LHCN-M2 (cell line): ENCODE measurements around the gene LOC101059915.
"Not testable (repeated sequence)": the region's sequence is repeated elsewhere in the genome, so short reads cannot be mapped to it uniquely, and the experiment has no call there.

ENCODE experiments used
- DNase-seq: peaks from one replicate; pipeline ENCODE4 v3.0.0-alpha.2; 2012; ENCODE audit warnings: low read depth

LOC101059915 gene

DNA sequence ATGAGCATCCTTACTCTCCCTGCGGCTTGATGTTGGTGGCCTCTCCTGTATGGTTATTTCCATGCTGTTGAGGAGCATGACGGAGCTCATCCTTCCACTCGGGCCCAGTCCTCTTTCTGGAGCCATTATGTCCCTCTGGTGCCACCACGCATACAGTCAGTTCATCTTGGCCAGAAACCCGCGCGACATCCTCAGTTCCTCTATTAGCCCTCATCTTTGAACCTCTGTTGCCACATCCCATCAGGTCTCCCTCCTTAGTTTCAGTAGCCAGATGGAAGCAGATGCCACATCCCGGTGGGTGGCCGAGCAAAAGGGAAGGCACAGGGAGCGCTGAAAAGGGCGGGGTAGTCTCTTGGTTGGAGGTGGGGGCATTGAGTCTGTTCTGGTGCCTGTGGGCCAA, 4.6 kb downstream of the LOC101059915 start:
- DNase-seq: no peak

DNA sequence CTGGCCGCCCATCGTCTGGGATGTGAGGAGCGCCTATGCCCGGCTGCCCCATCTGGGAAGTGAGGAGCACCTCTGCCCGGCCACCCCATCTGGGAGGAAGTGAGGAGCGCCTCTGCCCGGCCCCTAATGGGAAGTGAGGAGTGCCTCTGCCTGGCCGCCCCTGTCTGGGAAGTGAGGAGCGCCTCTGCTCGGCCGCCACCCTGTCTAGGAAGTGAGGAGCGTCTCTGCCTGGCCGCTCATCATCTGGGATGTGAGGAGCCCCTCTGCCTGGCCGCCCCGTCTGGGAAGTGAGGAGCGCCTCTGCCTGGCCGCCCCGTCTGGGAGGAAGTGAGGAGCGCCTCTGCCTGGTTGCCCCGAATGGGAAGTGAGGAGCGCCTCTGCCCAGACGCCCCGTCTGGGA, 8.3 kb downstream of the LOC101059915 start:
- DNase-seq: not testable (repeated sequence)

DNA sequence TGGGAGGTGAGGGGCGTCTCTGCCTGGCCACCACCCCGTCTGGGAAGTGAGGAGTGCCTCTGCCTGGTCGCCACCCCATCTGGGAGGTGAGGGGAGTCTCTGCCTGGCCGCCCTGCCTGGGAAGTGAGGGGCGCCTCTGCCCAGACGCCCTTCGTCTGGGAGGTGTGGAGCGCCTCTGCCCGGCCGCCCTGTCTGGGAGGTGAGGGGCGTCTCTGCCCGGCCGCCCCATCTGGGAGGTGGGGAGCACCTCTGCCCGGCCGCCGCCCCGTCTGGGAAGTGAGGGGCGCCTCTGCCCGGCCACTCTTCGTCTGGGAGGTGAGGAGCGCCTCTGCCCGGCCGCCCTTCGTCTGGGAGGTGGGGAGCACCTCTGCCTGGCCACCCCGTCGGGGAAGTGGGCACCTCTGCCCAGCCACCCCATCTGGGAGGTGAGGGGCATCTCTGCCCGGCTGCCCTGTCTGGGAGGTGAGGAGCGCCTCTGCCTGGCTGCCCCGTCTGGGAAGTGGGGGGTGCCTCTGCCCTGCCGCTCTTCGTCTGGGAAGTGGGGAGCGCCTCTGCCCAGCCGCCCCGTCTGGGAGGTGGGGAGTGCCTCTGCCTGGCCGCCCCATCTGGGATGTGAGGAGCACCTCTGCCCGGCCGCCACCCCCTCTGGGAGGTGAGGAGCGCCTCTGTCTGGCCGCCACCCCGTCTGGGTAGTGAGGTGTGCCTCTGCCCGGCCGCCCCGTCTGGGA, 8.9 kb downstream of the LOC101059915 start:
- DNase-seq: not testable (repeated sequence)

DNA sequence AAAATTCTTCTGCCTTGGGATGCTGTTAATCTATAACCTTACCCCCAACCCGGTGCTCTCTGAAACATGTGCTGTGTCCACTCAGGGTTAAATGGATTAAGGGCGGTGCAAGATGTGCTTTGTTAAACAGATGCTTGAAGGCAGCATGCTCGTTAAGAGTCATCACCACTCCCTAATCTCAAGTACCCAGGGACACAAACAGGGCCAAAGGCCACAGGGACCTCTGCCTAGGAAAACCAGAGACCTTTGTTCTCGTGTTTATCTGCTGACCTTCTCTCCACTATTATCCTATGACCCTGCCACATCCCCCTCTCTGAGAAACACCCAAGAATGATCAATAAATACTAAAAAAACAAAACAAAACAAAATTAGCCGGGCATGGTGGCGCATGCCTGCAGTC, 9.8 kb downstream of the LOC101059915 start:
- DNase-seq: not testable (repeated sequence)

DNA sequence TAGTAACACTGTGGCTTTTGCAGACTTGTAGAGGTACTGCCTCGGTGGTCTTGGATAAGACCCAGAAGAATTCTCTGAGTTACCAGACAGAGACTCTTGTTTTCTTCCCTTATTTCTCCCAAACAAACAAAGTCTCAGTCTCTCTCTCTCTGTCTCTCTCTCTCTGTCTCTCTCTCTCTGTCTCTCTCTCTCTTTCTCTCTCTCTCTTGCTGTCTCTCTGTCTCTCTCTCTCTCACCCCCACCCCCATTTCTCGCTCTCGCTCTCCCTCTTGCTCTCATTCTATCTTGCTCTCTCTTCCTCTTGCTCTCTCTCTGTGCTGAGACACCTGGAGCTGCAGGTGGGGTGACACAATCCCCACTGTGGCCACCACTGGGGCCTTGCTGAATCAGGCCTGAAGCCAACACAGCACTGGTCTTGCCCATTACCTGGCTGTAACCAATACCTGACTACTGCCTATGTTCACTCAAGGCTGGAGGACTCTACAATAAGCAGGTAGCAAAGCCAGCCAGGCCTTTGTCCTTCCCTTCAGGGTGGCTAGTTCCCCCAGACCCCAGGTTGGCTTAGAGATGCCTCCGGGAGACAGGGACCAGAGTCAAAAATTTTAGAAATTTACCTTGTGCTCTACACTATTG, 12.3 kb downstream of the LOC101059915 start:
- DNase-seq: no peak

DNA sequence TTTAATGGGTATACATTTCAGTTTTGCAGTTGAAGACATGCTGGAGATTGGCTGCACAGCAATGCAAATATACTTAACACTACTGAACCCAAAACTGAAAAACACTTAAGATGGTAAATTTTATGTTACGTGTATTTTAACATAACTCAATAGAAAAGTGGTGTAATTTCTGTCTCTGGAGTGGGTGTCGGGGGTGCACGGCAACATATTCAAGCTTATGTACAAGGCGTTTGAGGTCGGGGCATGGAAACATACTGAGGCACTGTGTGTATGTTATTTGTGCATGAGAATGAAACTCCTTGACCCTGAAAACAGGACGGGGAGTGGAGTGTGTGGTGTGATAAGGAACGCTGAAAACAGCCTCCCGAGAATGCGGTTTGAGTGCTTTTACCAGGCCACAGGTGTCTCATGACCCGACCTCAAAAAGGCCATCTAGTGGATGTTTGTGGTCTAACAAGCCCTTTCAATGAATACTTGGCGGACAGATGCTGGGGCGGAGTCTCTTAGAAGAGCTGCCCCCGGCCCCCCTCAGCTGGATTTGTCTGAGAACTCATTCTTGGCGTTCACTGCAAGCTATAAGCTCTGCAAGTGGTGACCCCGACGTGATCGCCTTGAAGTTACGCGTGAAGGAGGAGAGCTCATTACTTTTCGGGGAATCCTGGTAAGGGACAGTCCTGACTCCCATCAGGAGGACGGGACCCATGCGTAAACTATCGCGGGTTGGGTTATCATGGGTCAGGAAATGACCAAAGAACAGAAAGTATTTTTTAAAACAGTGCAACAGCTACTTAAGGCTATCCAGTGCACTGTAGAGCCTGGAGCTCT, 29.5 kb downstream of the LOC101059915 start:
- DNase-seq: not testable (repeated sequence)

DNA sequence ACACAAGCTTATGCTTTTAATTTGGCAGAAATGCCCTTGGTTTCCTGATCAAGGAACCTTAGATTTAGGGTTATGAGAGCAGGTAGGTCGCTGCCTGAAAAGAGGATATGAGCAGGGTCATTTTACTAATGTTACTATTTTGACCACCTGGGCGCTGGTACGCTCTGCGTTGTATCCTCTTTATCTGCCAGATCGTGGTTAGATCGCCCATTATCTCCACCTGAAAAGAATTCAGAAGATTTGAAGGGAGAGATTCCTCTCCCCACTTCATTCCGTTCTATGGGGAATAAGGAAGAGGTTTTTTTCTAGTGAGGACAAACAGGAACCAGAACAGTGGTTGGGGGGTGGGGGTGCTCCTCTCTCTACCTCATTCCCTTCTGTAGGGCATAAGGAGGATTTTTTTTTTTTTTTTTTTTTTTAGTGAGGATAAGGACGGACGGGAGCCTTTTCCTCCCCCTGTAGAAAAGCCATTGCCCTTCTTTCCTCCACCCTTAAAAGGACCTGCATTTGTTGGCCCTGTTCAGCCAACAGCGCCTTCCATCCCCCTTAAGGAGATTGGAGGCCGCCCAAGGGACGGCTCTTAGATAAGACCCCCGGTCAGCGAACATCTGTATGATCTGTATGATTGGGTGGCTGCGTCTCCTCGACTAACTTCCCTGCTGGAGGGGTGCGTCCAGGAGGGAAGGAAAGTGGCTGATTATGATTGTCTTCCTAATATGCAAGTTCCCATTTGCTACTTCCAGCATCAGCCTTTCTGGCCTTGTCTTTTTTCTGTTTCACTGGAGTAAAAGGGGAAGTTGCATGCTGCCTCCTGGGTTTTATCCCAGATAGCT, 30.3 kb downstream of the LOC101059915 start:
- DNase-seq: not testable (repeated sequence)

DNA sequence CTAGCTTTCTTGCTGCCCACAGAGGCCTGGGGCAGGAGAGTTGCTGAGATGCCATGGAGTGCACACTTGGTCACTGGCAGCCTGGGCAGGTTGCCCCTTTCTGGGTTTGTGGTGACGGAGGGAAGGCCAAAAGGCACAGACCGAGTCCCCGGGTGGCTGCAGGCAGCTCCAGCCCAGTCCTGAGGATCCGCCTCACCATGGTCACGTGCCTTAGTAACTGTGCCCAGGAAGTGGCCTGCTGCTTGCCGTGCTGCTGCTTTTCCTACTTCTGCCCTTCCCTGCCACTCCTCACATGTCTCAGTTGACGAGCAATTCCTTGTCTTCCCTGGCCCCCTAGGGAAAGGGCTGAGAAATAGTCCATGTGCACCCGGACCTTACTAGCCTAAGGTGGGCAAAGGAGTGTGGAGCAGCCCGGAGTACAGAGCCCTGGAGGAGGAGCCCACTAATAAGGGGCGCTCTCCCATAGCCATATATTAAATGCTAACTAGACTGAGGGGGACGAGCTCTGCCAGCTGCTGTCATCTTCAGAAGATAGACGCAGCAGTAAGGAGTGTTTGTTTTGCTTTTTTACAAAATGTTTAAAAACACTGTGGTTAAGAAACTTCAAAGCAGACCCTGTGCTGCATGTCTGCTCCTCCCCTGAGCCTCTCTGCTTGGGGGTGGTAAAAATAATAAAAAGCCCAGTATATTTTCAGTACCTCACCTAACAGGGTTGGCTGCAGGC, 31.1 kb downstream of the LOC101059915 start:
- DNase-seq: not testable (repeated sequence)

DNA sequence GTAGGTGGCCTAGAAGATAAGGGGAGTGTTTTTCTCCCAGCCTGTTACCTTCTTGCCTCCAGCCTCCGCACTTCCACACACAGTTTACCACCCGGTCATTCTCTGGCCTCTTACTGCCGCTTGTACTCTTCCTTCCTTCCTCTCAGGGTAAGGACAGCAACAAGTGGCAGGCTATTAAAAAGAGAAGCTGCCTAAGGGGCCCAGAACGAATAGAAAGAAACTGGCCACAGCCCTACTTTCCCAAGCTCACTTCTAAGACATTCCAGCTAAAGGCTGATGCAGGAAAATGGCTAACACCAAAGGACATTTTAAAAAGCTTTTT, 31.6 kb downstream of the LOC101059915 start:
- DNase-seq: not testable (repeated sequence)

DNA sequence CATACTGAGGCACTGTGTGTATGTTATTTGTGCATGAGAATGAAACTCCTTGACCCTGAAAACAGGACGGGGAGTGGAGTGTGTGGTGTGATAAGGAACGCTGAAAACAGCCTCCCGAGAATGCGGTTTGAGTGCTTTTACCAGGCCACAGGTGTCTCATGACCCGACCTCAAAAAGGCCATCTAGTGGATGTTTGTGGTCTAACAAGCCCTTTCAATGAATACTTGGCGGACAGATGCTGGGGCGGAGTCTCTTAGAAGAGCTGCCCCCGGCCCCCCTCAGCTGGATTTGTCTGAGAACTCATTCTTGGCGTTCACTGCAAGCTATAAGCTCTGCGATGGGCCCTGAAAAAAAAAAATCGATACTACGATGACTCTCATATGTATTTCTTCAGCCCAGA, 35.5 kb downstream of the LOC101059915 start:
- not testable (repeated sequence) for DNase-seq

DNA sequence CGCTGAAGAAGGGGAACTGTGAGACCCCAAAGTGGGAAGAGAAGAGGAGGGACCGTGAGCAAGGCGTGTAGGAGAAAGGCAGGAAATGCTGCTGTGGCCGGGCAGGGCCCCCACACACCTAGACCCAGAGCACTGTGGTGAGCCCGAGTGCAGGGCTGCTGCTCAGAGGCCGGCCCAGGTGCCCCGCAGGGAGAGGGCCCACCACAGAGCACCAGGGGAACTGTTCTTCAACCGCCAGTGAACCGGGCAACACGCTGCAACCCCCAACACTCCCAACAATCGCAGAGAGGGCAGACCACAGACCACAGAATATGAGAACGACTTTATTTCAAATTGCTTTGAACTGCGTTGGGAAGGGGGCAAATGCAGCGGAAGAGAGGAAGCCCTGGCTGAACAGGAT, 46.7 kb downstream of the LOC101059915 start:
- DNase-seq: not testable (repeated sequence)

DNA sequence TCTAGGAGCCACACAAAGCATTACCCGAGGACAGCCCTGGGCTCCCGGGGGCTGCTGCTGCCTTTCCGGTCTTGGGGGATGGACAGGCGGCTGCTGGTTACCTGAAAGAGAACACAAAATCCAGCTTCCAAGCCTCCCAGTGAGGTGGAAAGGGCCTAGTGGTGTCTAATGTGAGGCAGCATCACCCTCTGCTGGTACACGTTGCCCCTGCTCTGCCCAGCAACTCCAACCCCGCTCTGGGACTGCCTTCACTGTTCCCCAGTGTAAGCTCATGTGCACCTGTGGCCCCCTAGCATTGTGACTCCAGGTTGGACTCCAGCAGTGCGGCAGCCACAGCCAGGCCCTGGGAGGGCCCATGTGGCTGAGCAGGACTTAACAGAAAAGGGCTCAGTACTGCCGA, 48.2 kb downstream of the LOC101059915 start:
- not testable (repeated sequence) for DNase-seq

DNA sequence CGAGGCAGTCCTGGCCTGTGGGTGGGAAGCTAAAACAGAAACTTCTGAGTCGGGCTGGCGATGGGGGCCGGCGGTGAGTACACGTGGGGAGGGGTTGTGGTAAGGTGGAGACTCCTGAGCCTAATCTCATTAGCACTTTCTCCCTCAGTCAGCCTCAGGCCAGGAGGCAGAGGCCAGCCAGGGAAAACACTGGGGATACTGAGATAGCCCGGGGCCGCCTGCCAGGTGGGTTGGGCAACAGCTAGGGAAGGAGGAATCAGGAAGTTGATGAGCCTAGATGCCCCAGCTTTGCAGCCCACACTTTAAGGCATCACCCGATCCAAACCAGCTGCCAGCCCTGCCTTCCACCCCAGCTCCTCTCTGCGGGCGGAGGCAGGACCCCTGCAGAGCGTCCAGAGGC, 49.0 kb downstream of the LOC101059915 start:
- not testable (repeated sequence) for DNase-seq

DNA sequence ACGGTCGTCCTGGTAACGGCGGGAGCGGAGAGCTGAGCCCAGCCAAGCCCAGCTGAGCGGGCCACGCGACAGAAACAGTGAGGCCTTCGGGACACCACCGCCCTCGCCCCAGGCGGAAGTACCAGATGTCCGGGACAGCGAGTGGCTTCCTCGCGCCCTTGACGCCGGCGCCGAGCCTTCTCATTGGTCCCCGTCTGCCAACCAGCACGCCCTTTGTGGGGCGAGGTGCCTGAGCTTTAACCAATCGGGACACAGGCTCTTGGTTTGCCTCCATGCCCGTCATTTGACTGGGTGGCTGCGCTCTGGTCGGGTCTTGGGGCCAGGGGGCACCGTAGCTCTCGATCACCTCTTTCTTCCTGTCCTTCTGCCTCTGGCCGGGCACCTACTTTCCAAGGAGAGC, 50.8 kb downstream of the LOC101059915 start, which contains the start of gene CXorf49:
Gene CXorf49 (minus strand): TSS at position 101 of the 400 bp plus-strand sequence. CDS start 134 bp downstream, outside the sequence.
- DNase-seq: not testable (repeated sequence)

DNA sequence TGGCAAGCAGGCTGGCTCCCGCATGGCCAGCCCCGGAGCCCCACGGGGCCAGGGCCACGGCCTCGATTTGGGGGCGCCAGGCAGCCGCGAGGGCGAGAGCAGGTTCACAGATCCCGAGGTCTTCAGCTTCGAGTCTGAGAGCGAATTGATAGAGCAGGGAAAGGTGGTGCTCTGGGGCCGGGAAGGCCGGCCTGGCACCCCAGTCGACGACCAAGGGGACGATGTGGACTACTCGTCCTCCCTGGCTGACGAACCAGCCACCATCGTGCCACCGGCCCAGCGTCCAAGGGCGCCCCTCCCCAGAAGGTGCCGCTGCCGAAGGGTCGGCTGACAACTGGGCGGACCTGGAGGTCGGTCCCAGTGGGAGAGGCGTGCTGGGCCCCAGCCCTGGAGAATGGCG, 51.8 kb downstream of the LOC101059915 start:
- not testable (repeated sequence) for DNase-seq

DNA sequence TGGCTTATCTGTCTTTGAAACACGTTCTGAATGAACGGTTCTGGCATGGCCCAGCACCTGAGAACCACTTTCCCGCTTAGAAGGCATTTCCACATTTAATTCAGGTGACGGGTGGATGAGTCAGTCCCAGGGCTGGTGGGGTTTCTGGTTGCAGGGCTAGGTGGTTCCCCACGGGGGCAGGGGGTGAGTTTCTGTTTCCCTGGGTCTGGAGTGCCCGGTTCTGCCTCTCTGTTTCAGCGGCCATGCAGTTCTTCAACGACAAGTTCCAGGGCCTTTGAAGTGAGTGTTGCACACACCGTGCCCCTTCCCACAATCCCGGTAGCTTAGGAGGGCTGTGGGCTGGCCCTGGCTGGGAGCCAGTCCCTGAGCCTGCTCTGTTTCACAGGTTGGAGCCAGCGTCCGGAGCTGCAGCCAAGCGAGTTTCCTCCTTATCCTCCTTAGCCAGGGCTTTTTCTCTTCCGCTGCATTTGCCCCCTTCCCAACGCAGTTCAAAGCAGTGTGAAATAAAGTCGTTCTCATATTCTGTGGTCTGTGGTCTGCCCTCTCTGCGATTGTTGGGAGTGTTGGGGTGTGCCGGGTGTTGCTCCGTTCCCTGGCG, 53.0 kb downstream of the LOC101059915 start:
- not testable (repeated sequence) for DNase-seq
